Fibroblast of skin of right biceps (primary cell): Measurements from ENCODE around the gene CYB561D1.
"Not testable (repeated sequence)": the region's sequence is repeated elsewhere in the genome, so short reads cannot be mapped to it uniquely, and the experiment has no call there.

Experiments used
- DNase-seq: peaks from one replicate; pipeline ENCODE4 v3.0.0-alpha.2; 2013

Gene CYB561D1

GRCh38 chr1:109493805-109494539 is at the start of gene CYB561D1:
Gene CYB561D1 (plus strand): TSS chr1:109494094. CDS start chr1:109494140, 46 bp downstream.
- peak; percentile 81 for DNase-seq

GRCh38 chr1:109444346-109444745 is 49.5 kb upstream of the CYB561D1 start:
- no peak for DNase-seq

- DNase-seq: peak; percentile 38
Measured at GRCh38 chr1:109445949-109446695, 47.8 kb upstream of the CYB561D1 start.

- no peak for DNase-seq
Measured at GRCh38 chr1:109447524-109447923, 46.4 kb upstream of the CYB561D1 start.

- no peak for DNase-seq
Measured at GRCh38 chr1:109454497-109455133, 39.3 kb upstream of the CYB561D1 start.

- no peak for DNase-seq
Measured at GRCh38 chr1:109457819-109458218, 36.1 kb upstream of the CYB561D1 start.

GRCh38 chr1:109466125-109466451 is 27.8 kb upstream of the CYB561D1 start:
- no peak for DNase-seq

GRCh38 chr1:109466452-109467300 is 27.2 kb upstream of the CYB561D1 start, which contains the start of gene SYPL2:
Gene SYPL2 (plus strand): TSS chr1:109466546. CDS start chr1:109466844, 298 bp downstream.
- no peak for DNase-seq

- no peak for DNase-seq
Measured at GRCh38 chr1:109467301-109467777, 26.6 kb upstream of the CYB561D1 start.

- no peak for DNase-seq
Measured at GRCh38 chr1:109468061-109468460, 25.8 kb upstream of the CYB561D1 start.

GRCh38 chr1:109468903-109469302 is 25.0 kb upstream of the CYB561D1 start:
- DNase-seq: no peak

- no peak for DNase-seq
Measured at GRCh38 chr1:109470245-109470644, 23.6 kb upstream of the CYB561D1 start.

- no peak for DNase-seq
Measured at GRCh38 chr1:109472779-109473178, 21.1 kb upstream of the CYB561D1 start.

- not testable (repeated sequence) for DNase-seq
Measured at GRCh38 chr1:109473284-109474057, 20.4 kb upstream of the CYB561D1 start.

- no peak for DNase-seq
Measured at GRCh38 chr1:109474697-109475096, 19.2 kb upstream of the CYB561D1 start.

GRCh38 chr1:109475261-109475660 is 18.6 kb upstream of the CYB561D1 start:
- no peak for DNase-seq

- no peak for DNase-seq
Measured at GRCh38 chr1:109476825-109477224, 17.1 kb upstream of the CYB561D1 start.

GRCh38 chr1:109477821-109478220 is 16.1 kb upstream of the CYB561D1 start:
- DNase-seq: no peak

GRCh38 chr1:109478806-109479205 is 15.1 kb upstream of the CYB561D1 start:
- no peak for DNase-seq

- no peak for DNase-seq
Measured at GRCh38 chr1:109479311-109479710, 14.6 kb upstream of the CYB561D1 start.

- DNase-seq: no peak
Measured at GRCh38 chr1:109479901-109480300, 14.0 kb upstream of the CYB561D1 start.

GRCh38 chr1:109481646-109482045 is 12.2 kb upstream of the CYB561D1 start:
- no peak for DNase-seq
